ENCODE results near the gene FBLN2.

FBLN2 gene

DNA sequence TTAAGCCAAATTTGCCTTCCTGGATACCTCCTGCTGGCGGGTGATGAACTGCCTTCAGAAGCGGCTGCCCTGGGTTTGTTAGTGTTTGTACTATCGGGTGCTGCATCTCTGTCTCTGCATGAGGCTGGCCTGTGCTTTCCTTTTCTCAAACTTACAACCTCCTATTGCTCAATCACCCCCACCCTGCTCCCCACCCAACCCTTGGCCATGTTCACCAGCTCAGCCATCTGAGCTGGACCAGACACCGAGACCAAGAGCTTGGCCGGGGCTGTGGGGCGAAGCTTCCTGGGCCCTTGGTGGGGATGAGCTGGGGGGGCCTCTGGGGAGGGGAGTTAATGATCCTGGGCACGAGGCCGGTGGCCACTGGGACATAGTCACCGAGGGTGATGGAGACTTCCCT, 16.8 kb upstream of the FBLN2 start:
- Histone ChIP-seq H3K4me2 (ENCODE audit: insufficient read depth, low read length) (no peak overlapping the region), H4K20me1 (ENCODE audit: insufficient read depth, low read length) (no peaks in the 10 kb centered on the region)
- TF ChIP-seq CTCF (IDR thresholded peaks at IDR 0.05; ENCODE audit: borderline replicate concordance, extremely low read depth, low read length, poor library complexity, severe bottlenecking), result no peak
- no peak for TF ChIP-seq EZH2 (IDR thresholded peaks at IDR 0.05; ENCODE audit: borderline replicate concordance, low read depth, low read length, severe bottlenecking)

DNA sequence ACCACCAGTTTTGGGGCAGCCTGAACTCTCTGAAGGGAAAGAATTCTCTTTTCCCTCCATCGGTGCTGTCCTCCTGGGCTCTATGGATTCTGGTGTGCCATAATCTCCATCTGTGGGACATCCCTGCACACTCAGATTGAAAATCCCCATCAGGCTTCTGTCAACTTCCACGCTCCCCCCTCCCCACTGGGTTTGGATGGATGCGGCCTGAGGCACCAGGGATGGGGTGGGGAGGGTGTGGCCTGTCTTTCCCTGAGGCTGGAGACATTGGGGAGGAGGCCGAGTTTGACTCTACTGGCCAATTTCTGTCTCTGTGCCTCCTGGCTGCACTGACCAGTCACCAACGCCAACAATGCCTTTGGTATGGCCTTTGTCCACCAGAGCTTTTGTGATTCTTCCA, 16.3 kb upstream of the FBLN2 start:
- Histone ChIP-seq H3K79me2 (ENCODE audit: insufficient read depth, low read length) (no peaks in the 10 kb centered on the region), H3K27me3 (ENCODE audit: insufficient read depth, low read length, poor library complexity) (no peaks in the 10 kb centered on the region), H2AFZ (ENCODE audit: low read depth, low read length) (no peak overlapping the region), H3K9me3 (ENCODE audit: insufficient read depth, low read length, severe bottlenecking) (no peaks in the 10 kb centered on the region), H3K4me1 (ENCODE audit: insufficient read depth, low read length) (peaks cover 17% of the 10 kb centered on the region), H4K20me1 (ENCODE audit: insufficient read depth, low read length) (no peaks in the 10 kb centered on the region), H3K36me3 (ENCODE audit: insufficient read depth, low read length) (no peaks in the 10 kb centered on the region), H3K4me2 (ENCODE audit: insufficient read depth, low read length) (no peak overlapping the region), H3K4me3 (ENCODE audit: low read depth in 1 of 2, low read length in 2 of 2) (no peak overlapping the region), H3K27ac (ENCODE audit: low read length) (no peak overlapping the region), H3K9ac (ENCODE audit: low read depth, low read length) (no peak overlapping the region)
- no peak for TF ChIP-seq CTCF (IDR thresholded peaks at IDR 0.05; ENCODE audit: borderline replicate concordance, extremely low read depth, low read length, poor library complexity, severe bottlenecking)
- no peak for TF ChIP-seq EZH2 (IDR thresholded peaks at IDR 0.05; ENCODE audit: borderline replicate concordance, low read depth, low read length, severe bottlenecking)
- no peak for DNase-seq
- ATAC-seq (ENCODE audit: insufficient read depth, low read depth), result no peak

More for the DNA sequence above, 16.8 kb upstream of the FBLN2 start:
- Histone ChIP-seq H2AFZ (ENCODE audit: low read depth, low read length) (no peak overlapping the region), H3K4me3 (ENCODE audit: low read depth in 1 of 2, low read length in 2 of 2) (no peak overlapping the region), H3K9me3 (ENCODE audit: insufficient read depth, low read length, severe bottlenecking) (no peaks in the 10 kb centered on the region), H3K27ac (ENCODE audit: low read length) (no peak overlapping the region), H3K9ac (ENCODE audit: low read depth, low read length) (no peak overlapping the region), H3K27me3 (ENCODE audit: insufficient read depth, low read length, poor library complexity) (no peaks in the 10 kb centered on the region), H3K36me3 (ENCODE audit: insufficient read depth, low read length) (no peaks in the 10 kb centered on the region), H3K4me1 (ENCODE audit: insufficient read depth, low read length) (peaks cover 15% of the 10 kb centered on the region), H3K79me2 (ENCODE audit: insufficient read depth, low read length) (no peaks in the 10 kb centered on the region)
- no peak for ATAC-seq (ENCODE audit: insufficient read depth, low read depth)
- no peak for DNase-seq

DNA sequence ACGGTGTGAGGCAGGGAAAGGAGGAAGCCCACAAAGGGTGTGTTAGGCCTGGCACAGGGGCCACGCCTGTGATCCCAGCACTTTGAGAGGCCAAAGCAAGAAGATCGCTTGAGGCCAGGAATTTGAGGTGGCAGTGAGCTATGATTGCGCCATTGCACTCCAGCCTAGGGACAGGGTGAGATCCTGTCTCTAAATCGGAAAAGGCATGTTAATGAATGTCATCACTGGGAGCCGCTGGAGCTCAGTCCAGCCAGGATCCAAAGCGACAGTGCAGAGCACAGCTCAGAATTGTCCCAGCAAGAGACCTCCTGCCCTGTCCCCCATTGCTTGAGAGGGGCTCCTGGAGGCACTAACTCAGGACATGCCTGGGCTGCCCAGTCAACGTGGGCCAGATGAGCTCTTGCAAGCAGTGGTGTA, 15.0 kb upstream of the FBLN2 start:
- H4K20me1 ChIP-seq (ENCODE audit: insufficient read depth, low read length), result no peaks in the 10 kb centered on the region
- H3K4me2 ChIP-seq (ENCODE audit: insufficient read depth, low read length), result no peak overlapping the region
- TF ChIP-seq EZH2 (IDR thresholded peaks at IDR 0.05; ENCODE audit: borderline replicate concordance, low read depth, low read length, severe bottlenecking), result no peak
- no peak for TF ChIP-seq CTCF (IDR thresholded peaks at IDR 0.05; ENCODE audit: borderline replicate concordance, extremely low read depth, low read length, poor library complexity, severe bottlenecking)
- DNase-seq, result no peak
- no peak overlapping the region for H3K27ac ChIP-seq (ENCODE audit: low read length)
- no peak for ATAC-seq (ENCODE audit: insufficient read depth, low read depth)
- no peaks in the 10 kb centered on the region for H3K27me3 ChIP-seq (ENCODE audit: insufficient read depth, low read length, poor library complexity)
- H3K9me3 ChIP-seq (ENCODE audit: insufficient read depth, low read length, severe bottlenecking), result no peaks in the 10 kb centered on the region
- H3K36me3 ChIP-seq (ENCODE audit: insufficient read depth, low read length), result no peaks in the 10 kb centered on the region
- H2AFZ ChIP-seq (ENCODE audit: low read depth, low read length), result no peak overlapping the region
- no peak overlapping the region for H3K4me3 ChIP-seq (ENCODE audit: low read depth in 1 of 2, low read length in 2 of 2)
- peaks cover 17% of the 10 kb centered on the region for H3K4me1 ChIP-seq (ENCODE audit: insufficient read depth, low read length)
- no peaks in the 10 kb centered on the region for H3K79me2 ChIP-seq (ENCODE audit: insufficient read depth, low read length)
- H3K9ac ChIP-seq (ENCODE audit: low read depth, low read length), result no peak overlapping the region

- no peaks in the 10 kb centered on the region for H3K36me3 ChIP-seq (ENCODE audit: insufficient read depth, low read length)
- no peak overlapping the region for H2AFZ ChIP-seq (ENCODE audit: low read depth, low read length)
- H3K9me3 ChIP-seq (ENCODE audit: insufficient read depth, low read length, severe bottlenecking), result no peaks in the 10 kb centered on the region
- no peak overlapping the region for H3K4me2 ChIP-seq (ENCODE audit: insufficient read depth, low read length)
- TF ChIP-seq EZH2 (IDR thresholded peaks at IDR 0.05; ENCODE audit: borderline replicate concordance, low read depth, low read length, severe bottlenecking) (no peak), CTCF (IDR thresholded peaks at IDR 0.05; ENCODE audit: borderline replicate concordance, extremely low read depth, low read length, poor library complexity, severe bottlenecking) (no peak)
- DNase-seq (no peak), ATAC-seq (ENCODE audit: insufficient read depth, low read depth) (no peak)
- no peaks in the 10 kb centered on the region for H4K20me1 ChIP-seq (ENCODE audit: insufficient read depth, low read length)
- H3K27ac ChIP-seq (ENCODE audit: low read length), result no peak overlapping the region
- peaks cover 17% of the 10 kb centered on the region for H3K4me1 ChIP-seq (ENCODE audit: insufficient read depth, low read length)
- H3K79me2 ChIP-seq (ENCODE audit: insufficient read depth, low read length), result no peaks in the 10 kb centered on the region
- no peak overlapping the region for H3K9ac ChIP-seq (ENCODE audit: low read depth, low read length)
- H3K4me3 ChIP-seq (ENCODE audit: low read depth in 1 of 2, low read length in 2 of 2), result no peak overlapping the region
- H3K27me3 ChIP-seq (ENCODE audit: insufficient read depth, low read length, poor library complexity), result no peaks in the 10 kb centered on the region
These were observed 13.4 kb upstream of the FBLN2 start for GRCh38 chr3:13535526-13535875.
